Right lobe of liver (tissue), 4 donors: Measurements from ENCODE around the gene SCN2A.

Source experiments
- POLR2A ChIP-seq: fragments of 450-650 bp; IDR thresholded peaks from one replicate; pipeline ENCODE4 v1.6.1; 2017; ENCODE audit warnings: antibody characterized with exemption, mild to moderate bottlenecking
- TF ChIP-seq, protein P1 (sequence below), 4 donors: fragments of 200-600 bp in 3 of 4; fragments of 450-650 bp in 1 of 4; IDR thresholded peaks; one replicate each; pipeline versions ENCODE4 v1.5.1 to v1.8.0; 2016 to 2022; ENCODE audit warnings: antibody characterized with exemption in 4 of 4, mild to moderate bottlenecking in 2 of 4
- donor health status: DM: no; HTN: no; CAD: no.
- donor health status: DM: no; HTN: no; CAD: no.
- donor health status: DM: no; HTN: yes; CAD: no.

DNA sequence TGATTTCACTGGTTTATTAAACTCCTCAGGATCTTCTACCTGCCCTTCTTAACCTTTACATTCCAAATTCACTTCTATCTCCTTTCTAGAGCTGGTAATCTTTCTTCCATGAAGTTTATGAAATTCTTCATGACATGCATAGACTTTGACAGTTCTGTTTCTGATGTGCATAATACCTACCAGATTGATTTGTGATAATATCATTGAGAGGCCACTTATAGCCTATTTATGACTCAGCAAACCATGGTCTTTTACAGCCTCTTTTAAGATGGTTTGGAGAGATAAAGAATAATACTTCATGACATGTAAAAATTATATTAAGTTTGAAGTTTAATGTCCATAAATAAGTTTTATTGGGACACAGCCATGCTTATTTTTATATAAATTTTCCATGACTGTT is 14.0 kb downstream of the SCN2A start:
- TF ChIP-seq, protein P1, sequence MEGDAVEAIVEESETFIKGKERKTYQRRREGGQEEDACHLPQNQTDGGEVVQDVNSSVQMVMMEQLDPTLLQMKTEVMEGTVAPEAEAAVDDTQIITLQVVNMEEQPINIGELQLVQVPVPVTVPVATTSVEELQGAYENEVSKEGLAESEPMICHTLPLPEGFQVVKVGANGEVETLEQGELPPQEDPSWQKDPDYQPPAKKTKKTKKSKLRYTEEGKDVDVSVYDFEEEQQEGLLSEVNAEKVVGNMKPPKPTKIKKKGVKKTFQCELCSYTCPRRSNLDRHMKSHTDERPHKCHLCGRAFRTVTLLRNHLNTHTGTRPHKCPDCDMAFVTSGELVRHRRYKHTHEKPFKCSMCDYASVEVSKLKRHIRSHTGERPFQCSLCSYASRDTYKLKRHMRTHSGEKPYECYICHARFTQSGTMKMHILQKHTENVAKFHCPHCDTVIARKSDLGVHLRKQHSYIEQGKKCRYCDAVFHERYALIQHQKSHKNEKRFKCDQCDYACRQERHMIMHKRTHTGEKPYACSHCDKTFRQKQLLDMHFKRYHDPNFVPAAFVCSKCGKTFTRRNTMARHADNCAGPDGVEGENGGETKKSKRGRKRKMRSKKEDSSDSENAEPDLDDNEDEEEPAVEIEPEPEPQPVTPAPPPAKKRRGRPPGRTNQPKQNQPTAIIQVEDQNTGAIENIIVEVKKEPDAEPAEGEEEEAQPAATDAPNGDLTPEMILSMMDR (IDR thresholded peaks at IDR 0.05) = no peak
- TF ChIP-seq POLR2A = no peak
